HepG2 (cell line): Measurements from ENCODE around the gene ZDHHC14. TPM values are rescaled to one million over a fixed set of nuclear protein-coding genes. Genes with fewer than 3 reads are reported as not detected.

Experiments
- ATM ChIP-seq: fragments of 450-650 bp; IDR thresholded peaks from 2 replicates; pipeline ENCODE4 v1.7.1; 2017; ENCODE audit warnings: mild to moderate bottlenecking, borderline replicate concordance
- BRCA1 ChIP-seq: sonication (generic); formaldehyde crosslinking; IDR thresholded peaks from 2 replicates; pipeline ENCODE4 v1.4.0; 2020; ENCODE audit warnings: missing genetic modification reagents
- HMG20B ChIP-seq: conservative IDR thresholded peaks from 2 replicates; pipeline ENCODE4 v1.6.1; 2016; ENCODE audit warnings: missing genetic modification reagents, missing compliant biosample characterization
- MTA1 ChIP-seq: sonication (generic); formaldehyde crosslinking; IDR thresholded peaks from 2 replicates; pipeline ENCODE4 v1.4.0; 2020; ENCODE audit warnings: missing genetic modification reagents, mild to moderate bottlenecking, borderline replicate concordance
- MTF1 ChIP-seq: sonication (generic); formaldehyde crosslinking; IDR thresholded peaks from 2 replicates; pipeline ENCODE4 v1.5.0; 2020; ENCODE audit warnings: missing genetic modification reagents
- MTF2 ChIP-seq: sonication (generic); formaldehyde crosslinking; IDR thresholded peaks from 2 replicates; pipeline ENCODE4 v1.5.0; 2020; ENCODE audit warnings: missing genetic modification reagents, borderline replicate concordance
- RBAK ChIP-seq: sonication (generic); formaldehyde crosslinking; IDR thresholded peaks from 2 replicates; pipeline ENCODE4 v1.5.1; 2020; ENCODE audit warnings: mild to moderate bottlenecking, missing genetic modification reagents
- SIX1 ChIP-seq: sonication (generic); formaldehyde crosslinking; IDR thresholded peaks from 2 replicates; pipeline ENCODE4 v1.4.0; 2020; ENCODE audit warnings: missing genetic modification reagents, borderline replicate concordance
- STAG1 ChIP-seq: sonication (generic); formaldehyde crosslinking; IDR thresholded peaks from 2 replicates; pipeline ENCODE4 v1.4.0; 2020; ENCODE audit warnings: missing genetic modification reagents
- ZMYM2 ChIP-seq: sonication (generic); formaldehyde crosslinking; IDR thresholded peaks from 2 replicates; pipeline ENCODE4 v1.8.0; 2022; ENCODE audit warnings: mild to moderate bottlenecking, missing genetic modification reagents
- ZNF12 ChIP-seq: sonication (generic); formaldehyde crosslinking; IDR thresholded peaks from 2 replicates; pipeline ENCODE4 v1.5.0; 2020; ENCODE audit warnings: missing genetic modification reagents
- ZNF296 ChIP-seq: sonication (generic); formaldehyde crosslinking; conservative IDR thresholded peaks from 2 replicates; pipeline ENCODE4 v1.5.0; 2020; ENCODE audit warnings: mild to moderate bottlenecking, missing genetic modification reagents
- ZNF30 ChIP-seq: sonication (generic); formaldehyde crosslinking; IDR thresholded peaks from 2 replicates; pipeline ENCODE4 v1.5.0; 2020; ENCODE audit warnings: mild to moderate bottlenecking, missing genetic modification reagents
- ZNF33B ChIP-seq: sonication (generic); formaldehyde crosslinking; IDR thresholded peaks from 2 replicates; pipeline ENCODE4 v1.5.1; 2020; ENCODE audit warnings: mild to moderate bottlenecking, missing genetic modification reagents
- ZNF777 ChIP-seq: sonication (generic); formaldehyde crosslinking; IDR thresholded peaks from 2 replicates; pipeline ENCODE4 v1.4.0; 2020; ENCODE audit warnings: missing genetic modification reagents
- ZNF891 ChIP-seq: sonication (generic); formaldehyde crosslinking; IDR thresholded peaks from 2 replicates; pipeline ENCODE4 v1.5.0; 2020; ENCODE audit warnings: mild to moderate bottlenecking, missing genetic modification reagents
- polyA plus RNA-seq, 8 experiments: library from polyadenylated mRNA; depleted of rRNA in 3 of 8; stranded (reverse) in 7 of 8; unstranded in 1 of 8; fragments of >200 nt; fragmentation: Illumina TruSeq in 4 of 8; extraction: Trizol in 4 of 8; gene quantifications; 2 replicates each; pipeline versions ENCODE4 v1.2.1 to v1.2.3, GENCODE V29; 2011 to 2016; ENCODE audit warnings: low read depth in 4 of 8, missing spikeins in 1 of 8, mixed read lengths in 1 of 8; ENCODE audit not compliant: insufficient read depth in 1 of 8
- total RNA-seq, 5 experiments: library from RNA; depleted of rRNA; stranded (reverse); fragments of >200 nt; fragmentation: Illumina TruSeq; extraction: Trizol; gene quantifications; 2 replicates each; pipeline ENCODE4 v1.2.3, GENCODE V29; 2016; ENCODE audit warnings: low read depth in 1 of 5
- TF ChIP-seq, protein P1 (sequence below): sonication (generic); formaldehyde crosslinking; IDR thresholded peaks from 2 replicates; pipeline ENCODE4 v1.5.0; 2020; ENCODE audit warnings: mild to moderate bottlenecking, missing genetic modification reagents
- TF ChIP-seq, protein P2 (sequence below), 2 experiments: sonication (generic) in 1 of 2; formaldehyde crosslinking in 1 of 2; IDR thresholded peaks; 2 replicates each; pipeline versions ENCODE4 v1.4.0 to v1.6.1; 2016 to 2020; ENCODE audit warnings: borderline replicate concordance in 1 of 2, low read depth in 1 of 2, mild to moderate bottlenecking in 1 of 2, missing genetic modification reagents in 1 of 2
- TF ChIP-seq, protein P3 (sequence below): sonication (generic); formaldehyde crosslinking; IDR thresholded peaks from 2 replicates; pipeline ENCODE4 v1.4.0; 2020; ENCODE audit warnings: mild to moderate bottlenecking, missing genetic modification reagents

The ZDHHC14 gene
- total and polyA plus RNA-seq, 2 of the 13 experiments (the other 11 are each of a cell fraction or from before 2014, with no cell fraction given) = 3.7 to 9.5 TPM

DNA sequence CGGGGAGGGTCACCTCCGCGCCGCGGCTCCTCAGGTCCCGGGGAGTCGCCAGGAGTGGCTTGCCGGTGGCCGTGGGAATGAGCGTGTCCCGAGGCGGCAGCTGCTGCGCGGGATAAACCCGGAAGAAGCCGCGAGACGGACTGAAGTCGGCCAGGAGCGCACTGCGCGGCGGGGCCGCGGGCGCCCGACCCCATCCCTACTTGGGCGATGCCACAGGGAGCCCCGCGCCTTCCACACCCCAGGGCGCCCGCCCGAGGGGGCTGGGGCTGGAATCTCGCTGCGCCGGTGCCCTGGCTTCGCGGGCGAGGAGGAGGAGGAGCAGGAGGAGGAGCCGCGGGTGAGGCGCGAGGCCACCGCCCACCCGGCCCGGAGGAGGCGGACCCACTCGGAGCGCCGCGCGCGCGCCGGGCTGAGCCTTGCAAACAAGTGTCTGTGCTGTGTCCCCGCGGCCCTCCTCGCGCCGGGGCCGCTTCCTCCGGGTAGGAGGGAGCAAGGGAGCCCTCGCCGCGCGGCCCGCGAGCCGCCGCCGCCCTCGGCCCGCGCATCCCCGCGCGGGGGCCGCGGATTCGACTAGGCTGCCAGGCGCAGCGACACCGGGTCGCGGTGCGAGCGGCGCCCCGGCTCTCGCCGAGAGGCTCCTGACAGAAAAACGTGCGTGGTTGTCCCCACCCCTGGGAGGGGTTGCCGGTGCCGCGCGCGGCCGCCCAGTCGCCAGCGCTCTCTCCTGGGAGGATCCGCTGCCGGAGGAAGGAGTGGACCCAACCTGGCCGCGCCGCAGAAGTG lies at the start of gene ZDHHC14 (continued):
- TF ChIP-seq MTF2 (CRISPR knock-in tag) (no peak), ZNF30 (0 out of 2 replicates have a peak, but pooled peaks have one; percentile 28), ZNF33B (CRISPR knock-in tag) (0 out of 2 replicates have a peak, but pooled peaks have one; percentile 45), ZMYM2 (CRISPR knock-in tag) (no peak), ZNF891 (no peak), BRCA1 (no peak), ZNF12 (CRISPR knock-in tag) (peak; percentile 21; the same call in 1 of the 2 replicates), RBAK (CRISPR knock-in tag) (no peak), SIX1 (CRISPR knock-in tag) (no peak), ZNF296 (CRISPR knock-in tag) (no peak), ZNF777 (CRISPR knock-in tag) (peak; percentile 79), STAG1 (CRISPR knock-in tag) (peak; percentile 4; the same call in 1 of the 2 replicates), HMG20B (CRISPR knock-in tag) (peak; percentile 41; the same call in 1 of the 2 replicates), MTA1 (CRISPR knock-in tag) (0 out of 2 replicates have a peak, but pooled peaks have one; percentile 36), ATM (no peak), MTF1 (CRISPR knock-in tag) (no peak)
- TF ChIP-seq, protein P1, sequence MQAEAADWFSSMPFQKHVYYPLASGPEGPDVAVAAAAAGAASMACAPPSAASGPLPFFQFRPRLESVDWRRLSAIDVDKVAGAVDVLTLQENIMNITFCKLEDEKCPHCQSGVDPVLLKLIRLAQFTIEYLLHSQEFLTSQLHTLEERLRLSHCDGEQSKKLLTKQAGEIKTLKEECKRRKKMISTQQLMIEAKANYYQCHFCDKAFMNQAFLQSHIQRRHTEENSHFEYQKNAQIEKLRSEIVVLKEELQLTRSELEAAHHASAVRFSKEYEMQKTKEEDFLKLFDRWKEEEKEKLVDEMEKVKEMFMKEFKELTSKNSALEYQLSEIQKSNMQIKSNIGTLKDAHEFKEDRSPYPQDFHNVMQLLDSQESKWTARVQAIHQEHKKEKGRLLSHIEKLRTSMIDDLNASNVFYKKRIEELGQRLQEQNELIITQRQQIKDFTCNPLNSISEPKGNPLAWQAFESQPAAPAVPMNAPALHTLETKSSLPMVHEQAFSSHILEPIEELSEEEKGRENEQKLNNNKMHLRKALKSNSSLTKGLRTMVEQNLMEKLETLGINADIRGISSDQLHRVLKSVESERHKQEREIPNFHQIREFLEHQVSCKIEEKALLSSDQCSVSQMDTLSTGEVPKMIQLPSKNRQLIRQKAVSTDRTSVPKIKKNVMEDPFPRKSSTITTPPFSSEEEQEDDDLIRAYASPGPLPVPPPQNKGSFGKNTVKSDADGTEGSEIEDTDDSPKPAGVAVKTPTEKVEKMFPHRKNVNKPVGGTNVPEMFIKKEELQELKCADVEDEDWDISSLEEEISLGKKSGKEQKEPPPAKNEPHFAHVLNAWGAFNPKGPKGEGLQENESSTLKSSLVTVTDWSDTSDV = 0 out of 2 replicates have a peak, but pooled peaks have one; percentile 12
- TF ChIP-seq, protein P2, sequence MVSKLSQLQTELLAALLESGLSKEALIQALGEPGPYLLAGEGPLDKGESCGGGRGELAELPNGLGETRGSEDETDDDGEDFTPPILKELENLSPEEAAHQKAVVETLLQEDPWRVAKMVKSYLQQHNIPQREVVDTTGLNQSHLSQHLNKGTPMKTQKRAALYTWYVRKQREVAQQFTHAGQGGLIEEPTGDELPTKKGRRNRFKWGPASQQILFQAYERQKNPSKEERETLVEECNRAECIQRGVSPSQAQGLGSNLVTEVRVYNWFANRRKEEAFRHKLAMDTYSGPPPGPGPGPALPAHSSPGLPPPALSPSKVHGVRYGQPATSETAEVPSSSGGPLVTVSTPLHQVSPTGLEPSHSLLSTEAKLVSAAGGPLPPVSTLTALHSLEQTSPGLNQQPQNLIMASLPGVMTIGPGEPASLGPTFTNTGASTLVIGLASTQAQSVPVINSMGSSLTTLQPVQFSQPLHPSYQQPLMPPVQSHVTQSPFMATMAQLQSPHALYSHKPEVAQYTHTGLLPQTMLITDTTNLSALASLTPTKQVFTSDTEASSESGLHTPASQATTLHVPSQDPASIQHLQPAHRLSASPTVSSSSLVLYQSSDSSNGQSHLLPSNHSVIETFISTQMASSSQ (IDR thresholded peaks at IDR 0.05; ENCODE audit: low read depth) = no peak
- TF ChIP-seq, protein P2 (CRISPR knock-in tag; IDR thresholded peaks at IDR 0.05; ENCODE audit: borderline replicate concordance) = peak; percentile 46
- TF ChIP-seq, protein P3, sequence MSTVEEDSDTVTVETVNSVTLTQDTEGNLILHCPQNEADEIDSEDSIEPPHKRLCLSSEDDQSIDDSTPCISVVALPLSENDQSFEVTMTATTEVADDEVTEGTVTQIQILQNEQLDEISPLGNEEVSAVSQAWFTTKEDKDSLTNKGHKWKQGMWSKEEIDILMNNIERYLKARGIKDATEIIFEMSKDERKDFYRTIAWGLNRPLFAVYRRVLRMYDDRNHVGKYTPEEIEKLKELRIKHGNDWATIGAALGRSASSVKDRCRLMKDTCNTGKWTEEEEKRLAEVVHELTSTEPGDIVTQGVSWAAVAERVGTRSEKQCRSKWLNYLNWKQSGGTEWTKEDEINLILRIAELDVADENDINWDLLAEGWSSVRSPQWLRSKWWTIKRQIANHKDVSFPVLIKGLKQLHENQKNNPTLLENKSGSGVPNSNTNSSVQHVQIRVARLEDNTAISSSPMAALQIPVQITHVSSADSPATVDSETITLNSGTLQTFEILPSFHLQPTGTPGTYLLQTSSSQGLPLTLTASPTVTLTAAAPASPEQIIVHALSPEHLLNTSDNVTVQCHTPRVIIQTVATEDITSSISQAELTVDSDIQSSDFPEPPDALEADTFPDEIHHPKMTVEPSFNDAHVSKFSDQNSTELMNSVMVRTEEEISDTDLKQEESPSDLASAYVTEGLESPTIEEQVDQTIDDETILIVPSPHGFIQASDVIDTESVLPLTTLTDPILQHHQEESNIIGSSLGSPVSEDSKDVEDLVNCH (CRISPR knock-in tag) = no peak
- TF ChIP-seq, all 625 proteins: peak for 198
